Transverse colon (tissue), 4 donors: ENCODE results near the gene CHCHD6.

Experiments
- CTCF ChIP-seq, 5 experiments: fragments of 200-600 bp in 3 of 5; fragments of 450-650 bp in 2 of 5; sonication (generic) in 3 of 5; IDR thresholded peaks; 1 replicate in 2 of 5; 2 replicates in 3 of 5; pipeline ENCODE4 v1.5.1; 2016 to 2017; ENCODE audit warnings: antibody characterized with exemption in 5 of 5, inconsistent platforms in 3 of 5, mild to moderate bottlenecking in 2 of 5, moderate library complexity in 1 of 5
- EP300 ChIP-seq: sonication (generic); formaldehyde crosslinking; IDR thresholded peaks from one replicate; pipeline ENCODE4 v1.6.1; 2017; ENCODE audit warnings: antibody characterized with exemption, low read depth
- POLR2A ChIP-seq: fragments of 450-650 bp; IDR thresholded peaks from one replicate; pipeline ENCODE4 v1.6.1; 2016; ENCODE audit warnings: antibody characterized with exemption, mild to moderate bottlenecking, moderate library complexity
- POLR2AphosphoS5 ChIP-seq, 3 donors: sonication (generic); formaldehyde crosslinking; IDR thresholded peaks; one replicate each; pipeline ENCODE4 v1.6.1; 2016; ENCODE audit warnings: antibody characterized with exemption in 3 of 3

- TF ChIP-seq CTCF (IDR thresholded peaks at IDR 0.05) (no peak), POLR2AphosphoS5 (IDR thresholded peaks at IDR 0.05) (no peak), POLR2A (no peak), EP300 (no peak)
Observed at GRCh38 chr3:126957776-126958637, 254.0 kb downstream of the CHCHD6 start.
